Caco-2 (cell line): ENCODE results near the gene ZNF783. TPM values are rescaled to one million over a fixed set of nuclear protein-coding genes. Genes with fewer than 3 reads are reported as not detected.

Source experiments
- BruUV-seq: library from RNA; stranded (reverse); fragments of 400-500 nt; replicated peaks from 2 replicates; lab custom pipeline; 2021; lab: Mats Ljungman, UMichigan
- CTCF ChIA-PET: fragments of 300-600 bp; sonication (Branson Sonifier 250); formaldehyde crosslinking; loops from one replicate; lab custom pipeline; 2022; ENCODE audit warnings: antibody characterized with exemption; lab: Charles Lee
- POLR2A ChIA-PET: fragments of 300-600 bp; sonication (Branson Sonifier 250); formaldehyde crosslinking; loops from one replicate; lab custom pipeline; 2022; ENCODE audit warnings: antibody characterized with exemption; lab: Charles Lee
- DNase-seq, 2 experiments: peaks; one replicate each; pipeline versions ENCODE4 v3.0.0 to v3.0.0-alpha.2; 2020 to 2022
- H3K27me3 ChIP-seq: replicated peaks from 2 replicates; pipeline ENCODE4 v1.6.0; 2011; ENCODE audit warnings: low read length; ENCODE audit not compliant: control insufficient read depth, insufficient read depth
- H3K36me3 ChIP-seq: 2 replicates; pipeline ENCODE4 v1.5.1; 2011; ENCODE audit warnings: low read length; ENCODE audit not compliant: control insufficient read depth, insufficient read depth
- H3K4me1 ChIP-seq: fragments of 250-450 bp; sonication (Bioruptor Pico); 2 replicates; pipeline ENCODE4 v1.5.1; 2020; ENCODE audit warnings: mild to moderate bottlenecking
- H3K4me3 ChIP-seq: 2 replicates; pipeline ENCODE4 v1.5.1; 2011; ENCODE audit warnings: low read depth, mild to moderate bottlenecking, control low read depth, low read length
- H3K9me3 ChIP-seq: fragments of 250-450 bp; sonication (Bioruptor Pico); 2 replicates; pipeline ENCODE4 v1.5.1; 2020; ENCODE audit warnings: mild to moderate bottlenecking, moderate library complexity
- H3K27ac Mint-ChIP-seq: one replicate; pipeline ENCODE4 v1.8.0; 2022; ENCODE audit warnings: mixed read lengths; ENCODE audit not compliant: unreplicated experiment
- H3K27me3 Mint-ChIP-seq: one replicate; pipeline ENCODE4 v1.8.0; 2022; ENCODE audit warnings: mixed read lengths; ENCODE audit not compliant: insufficient read depth, unreplicated experiment
- H3K36me3 Mint-ChIP-seq: one replicate; pipeline ENCODE4 v1.8.0; 2022; ENCODE audit warnings: mild to moderate bottlenecking, mixed read lengths; ENCODE audit not compliant: insufficient read depth, unreplicated experiment
- H3K4me1 Mint-ChIP-seq: one replicate; pipeline ENCODE4 v1.8.0; 2022; ENCODE audit warnings: low read depth, mixed read lengths; ENCODE audit not compliant: unreplicated experiment
- H3K4me3 Mint-ChIP-seq: one replicate; pipeline ENCODE4 v1.8.0; 2022; ENCODE audit warnings: mild to moderate bottlenecking, moderate library complexity, mixed read lengths; ENCODE audit not compliant: unreplicated experiment
- H3K9me3 Mint-ChIP-seq: one replicate; pipeline ENCODE4 v1.8.0; 2022; ENCODE audit warnings: mixed read lengths; ENCODE audit not compliant: unreplicated experiment
- CTCF ChIP-seq, 2 experiments: fragments of 200-600 bp in 1 of 2; IDR thresholded peaks; 1 replicate in 1 of 2; 2 replicates in 1 of 2; pipeline versions ENCODE4 v1.5.1 to v1.8.0; 2011 to 2022; ENCODE audit warnings: antibody characterized with exemption in 1 of 2, control low read depth in 1 of 2, inconsistent platforms in 1 of 2, low read depth in 1 of 2, low read length in 1 of 2, mild to moderate bottlenecking in 1 of 2, moderate library complexity in 1 of 2; ENCODE audit not compliant: insufficient read depth in 1 of 2, severe bottlenecking in 1 of 2, unreplicated experiment in 1 of 2
- intact Hi-C: fragments of 100-400 bp; cut with micrococcal nuclease; formaldehyde crosslinking; loops from one replicate; pipeline ENCODE4 v1.10.0; 2022; ENCODE audit not compliant: unreplicated experiment
- total RNA-seq: library from RNA; stranded (reverse); gene quantifications from 2 replicates; pipeline ENCODE4 v1.2.3, GENCODE V29; 2022

ZNF783 gene
- total RNA-seq, 1 experiment from 2014 or later, result 27.3 TPM

DNA sequence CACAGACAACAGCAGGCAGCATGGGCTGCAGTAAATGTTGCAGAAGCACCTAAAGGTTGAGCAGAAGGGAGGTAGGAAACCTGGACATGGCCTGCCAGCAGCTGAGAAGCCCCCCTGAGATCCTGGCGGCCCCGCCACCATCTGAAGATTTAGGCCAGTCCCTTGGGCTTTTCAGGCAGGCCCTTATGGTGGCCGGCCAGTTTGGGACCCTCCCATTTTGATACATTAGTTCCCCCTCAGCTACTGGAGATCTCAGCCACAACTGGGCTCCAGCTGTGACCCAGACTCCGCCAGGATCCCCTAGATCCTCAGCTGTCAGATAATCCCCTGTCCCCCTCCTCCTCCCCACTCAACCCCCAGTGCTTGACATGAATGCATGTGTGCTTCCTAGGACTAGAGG is 34.4 kb downstream of the ZNF783 start:
- BruUV-seq, result no TSS peak
- CTCF ChIA-PET, result no interaction called here

DNA sequence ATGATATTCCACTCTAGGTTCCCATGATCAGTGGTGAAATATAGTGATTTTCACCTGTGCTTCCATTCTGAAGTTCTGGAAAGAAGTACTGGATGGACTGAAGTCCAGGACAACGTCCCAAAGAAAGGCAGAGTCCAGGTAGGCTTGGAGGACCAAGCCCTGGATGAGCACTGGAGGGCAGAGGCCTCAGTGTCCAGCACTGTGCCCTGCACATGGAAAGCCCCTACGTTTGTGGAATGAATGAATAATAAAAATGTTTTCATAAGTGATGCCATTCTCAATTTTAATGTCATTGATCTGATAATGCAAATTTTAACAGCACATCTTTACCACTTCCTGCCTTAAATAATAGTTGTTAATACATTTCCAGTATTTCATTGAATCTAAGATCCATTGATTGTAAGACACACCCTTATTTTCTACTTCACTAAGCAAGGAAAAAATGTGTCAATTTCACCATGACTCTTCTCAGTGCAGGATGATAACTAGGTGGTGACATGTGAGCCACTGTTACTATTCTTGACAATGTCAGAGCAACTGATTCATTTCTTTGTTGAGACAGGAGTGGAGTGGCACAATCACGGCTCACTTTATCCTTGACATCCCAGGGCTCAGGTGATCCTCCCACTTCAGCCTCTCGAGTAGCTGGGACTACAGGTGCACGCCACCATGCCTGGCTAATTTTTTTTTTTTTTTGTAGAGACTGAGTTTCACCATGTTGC is 35.2 kb downstream of the ZNF783 start:
- Histone ChIP-seq H3K27me3 (no peaks in the 10 kb centered on the region), H3K4me1 (no peaks in the 10 kb centered on the region), H3K9me3 (no peaks in the 10 kb centered on the region), H3K36me3 (no peaks in the 10 kb centered on the region), H3K4me3 (no peak overlapping the region)
- peaks cover 5% of the 10 kb centered on the region for H3K27me3 Mint-ChIP-seq
- DNase-seq, result no peak
- H3K4me1 Mint-ChIP-seq, result no peaks in the 10 kb centered on the region
- POLR2A ChIA-PET, result no interaction called here
- no TSS peak for BruUV-seq
- H3K27ac Mint-ChIP-seq, result no peak overlapping the region
- no peak for TF ChIP-seq CTCF (IDR thresholded peaks at IDR 0.05; ENCODE audit: insufficient read depth in 1 of 2, low read depth in 1 of 2, low read length in 1 of 2, severe bottlenecking in 1 of 2, unreplicated experiment in 1 of 2)
- no peaks in the 10 kb centered on the region for H3K36me3 Mint-ChIP-seq
- no peaks in the 10 kb centered on the region for H3K9me3 Mint-ChIP-seq
- no peak overlapping the region for H3K4me3 Mint-ChIP-seq
- intact Hi-C loops, result no loop called here
- CTCF ChIA-PET, result no interaction called here

More for the DNA sequence above, 34.4 kb downstream of the ZNF783 start:
- H3K4me3 Mint-ChIP-seq, result no peak overlapping the region
- H3K4me1 Mint-ChIP-seq, result no peaks in the 10 kb centered on the region
- Histone ChIP-seq H3K27me3 (no peaks in the 10 kb centered on the region), H3K36me3 (no peaks in the 10 kb centered on the region), H3K9me3 (no peaks in the 10 kb centered on the region), H3K4me1 (no peaks in the 10 kb centered on the region), H3K4me3 (no peak overlapping the region)
- TF ChIP-seq CTCF (IDR thresholded peaks at IDR 0.05; ENCODE audit: insufficient read depth in 1 of 2, low read depth in 1 of 2, low read length in 1 of 2, severe bottlenecking in 1 of 2, unreplicated experiment in 1 of 2), result no peak
- no peak for DNase-seq
- H3K27me3 Mint-ChIP-seq, result peaks cover 5% of the 10 kb centered on the region
- intact Hi-C loops, result no loop called here
- no peaks in the 10 kb centered on the region for H3K36me3 Mint-ChIP-seq
- POLR2A ChIA-PET, result no interaction called here
- H3K9me3 Mint-ChIP-seq, result no peaks in the 10 kb centered on the region
- H3K27ac Mint-ChIP-seq, result no peak overlapping the region

DNA sequence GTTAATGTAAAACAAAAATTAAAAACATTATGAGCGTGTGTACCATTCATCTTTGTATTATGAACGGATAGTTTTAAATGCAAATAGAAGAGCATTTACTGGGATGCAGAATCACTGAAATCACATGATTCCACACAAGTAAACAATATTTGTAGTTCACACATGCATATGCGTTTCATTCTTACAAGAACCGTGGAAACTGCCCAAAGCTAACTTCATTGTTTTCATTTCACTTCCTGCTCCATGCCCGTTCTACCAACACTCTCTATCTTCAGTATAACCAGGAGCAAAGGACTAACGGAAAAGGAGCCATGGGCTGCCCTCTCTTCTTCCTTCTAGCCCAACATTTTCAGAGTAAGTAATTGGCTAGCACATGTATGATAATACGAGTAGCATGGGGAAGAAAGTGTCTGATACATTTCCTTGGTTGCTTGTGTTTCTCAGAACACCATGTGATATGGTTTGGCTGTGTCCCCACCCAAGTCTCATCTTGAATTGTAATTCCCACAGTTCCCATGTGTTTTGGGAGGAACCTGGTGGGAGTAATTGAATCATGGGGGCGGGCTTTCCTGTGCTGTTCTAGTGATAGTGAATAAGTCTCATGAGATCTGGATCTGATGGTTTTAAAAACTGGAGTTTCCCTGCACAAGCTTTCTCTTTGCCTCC is 38.8 kb downstream of the ZNF783 start:
- no peaks in the 10 kb centered on the region for H3K9me3 ChIP-seq
- no peak overlapping the region for H3K27ac Mint-ChIP-seq
- H3K4me1 Mint-ChIP-seq, result peaks cover 3% of the 10 kb centered on the region
- no peak for DNase-seq
- peaks cover 5% of the 10 kb centered on the region for H3K27me3 Mint-ChIP-seq
- H3K4me1 ChIP-seq, result no peaks in the 10 kb centered on the region
- H3K36me3 ChIP-seq, result no peaks in the 10 kb centered on the region
- ChIA-PET POLR2A (no interaction called here), CTCF (no interaction called here)
- TF ChIP-seq CTCF (IDR thresholded peaks at IDR 0.05; ENCODE audit: insufficient read depth in 1 of 2, low read depth in 1 of 2, low read length in 1 of 2, severe bottlenecking in 1 of 2, unreplicated experiment in 1 of 2), result no peak
- intact Hi-C loops, result no loop called here
- no peaks in the 10 kb centered on the region for H3K36me3 Mint-ChIP-seq
- no TSS peak for BruUV-seq
- H3K27me3 ChIP-seq, result no peaks in the 10 kb centered on the region
- H3K4me3 ChIP-seq, result no peak overlapping the region
- H3K4me3 Mint-ChIP-seq, result no peak overlapping the region
- no peaks in the 10 kb centered on the region for H3K9me3 Mint-ChIP-seq
